ENCODE measurements around the gene SEMA3E.

SEMA3E gene

GRCh38 chr7:83588602-83589240 lies 60.2 kb downstream of the SEMA3E start:
- DNase-seq: no peak
- Mint-ChIP-seq H3K9me3 (no peaks in the 10 kb centered on the region), H3K36me3 (ENCODE audit: low read depth) (no peaks in the 10 kb centered on the region), H3K4me3 (no peak overlapping the region), H3K27ac (no peak overlapping the region), H3K27me3 (ENCODE audit: low read depth, poor library complexity) (no peaks in the 10 kb centered on the region), H3K4me1 (no peaks in the 10 kb centered on the region)
- no peak for TF ChIP-seq CTCF (IDR thresholded peaks at IDR 0.05)

- Mint-ChIP-seq H3K27me3 (ENCODE audit: low read depth, poor library complexity) (no peaks in the 10 kb centered on the region), H3K36me3 (ENCODE audit: low read depth) (no peaks in the 10 kb centered on the region), H3K27ac (no peak overlapping the region), H3K4me3 (no peak overlapping the region), H3K9me3 (no peaks in the 10 kb centered on the region), H3K4me1 (no peaks in the 10 kb centered on the region)
- no peak for DNase-seq
- TF ChIP-seq CTCF (IDR thresholded peaks at IDR 0.05): no peak
Observed at GRCh38 chr7:83586281-83586680, 62.7 kb downstream of the SEMA3E start.

- Mint-ChIP-seq H3K27me3 (ENCODE audit: low read depth, poor library complexity) (no peaks in the 10 kb centered on the region), H3K9me3 (no peaks in the 10 kb centered on the region), H3K4me3 (no peak overlapping the region), H3K4me1 (no peaks in the 10 kb centered on the region), H3K27ac (no peak overlapping the region), H3K36me3 (ENCODE audit: low read depth) (no peaks in the 10 kb centered on the region)
- no peak for TF ChIP-seq CTCF (IDR thresholded peaks at IDR 0.05)
- DNase-seq: no peak
Observed at GRCh38 chr7:83581667-83582435, 67.1 kb downstream of the SEMA3E start.

- Mint-ChIP-seq H3K27ac (no peak overlapping the region), H3K36me3 (ENCODE audit: low read depth) (no peaks in the 10 kb centered on the region), H3K4me1 (no peaks in the 10 kb centered on the region), H3K27me3 (ENCODE audit: low read depth, poor library complexity) (no peaks in the 10 kb centered on the region), H3K4me3 (no peak overlapping the region), H3K9me3 (no peaks in the 10 kb centered on the region)
- TF ChIP-seq CTCF (IDR thresholded peaks at IDR 0.05): no peak
- no peak for DNase-seq
Observed at GRCh38 chr7:83579740-83580139, 69.2 kb downstream of the SEMA3E start.

GRCh38 chr7:83575436-83575835 lies 73.5 kb downstream of the SEMA3E start:
- H3K9me3 Mint-ChIP-seq: no peaks in the 10 kb centered on the region
- no peak overlapping the region for H3K4me3 Mint-ChIP-seq
- no peak for DNase-seq
- TF ChIP-seq CTCF (IDR thresholded peaks at IDR 0.05): no peak
- H3K4me1 Mint-ChIP-seq: no peaks in the 10 kb centered on the region
- no peaks in the 10 kb centered on the region for H3K36me3 Mint-ChIP-seq (ENCODE audit: low read depth)
- H3K27me3 Mint-ChIP-seq (ENCODE audit: low read depth, poor library complexity): no peaks in the 10 kb centered on the region
- no peak overlapping the region for H3K27ac Mint-ChIP-seq

- no peak overlapping the region for H3K27ac Mint-ChIP-seq
- H3K4me1 Mint-ChIP-seq: no peaks in the 10 kb centered on the region
Observed at GRCh38 chr7:83574616-83575015, 74.3 kb downstream of the SEMA3E start.

More at GRCh38 chr7:83574616-83575015, 74.3 kb downstream of the SEMA3E start:
- no peaks in the 10 kb centered on the region for H3K36me3 Mint-ChIP-seq (ENCODE audit: low read depth)
- TF ChIP-seq CTCF (IDR thresholded peaks at IDR 0.05): no peak
- no peaks in the 10 kb centered on the region for H3K9me3 Mint-ChIP-seq
- H3K27me3 Mint-ChIP-seq (ENCODE audit: low read depth, poor library complexity): no peaks in the 10 kb centered on the region
- H3K4me3 Mint-ChIP-seq: no peak overlapping the region
- DNase-seq: no peak

Data from nephron progenitor cell (in vitro differentiated cells).